Adrenal gland (tissue), 12 donors: ENCODE measurements around the gene SLIT2. TPM values are rescaled to one million over a fixed set of nuclear protein-coding genes. Genes with fewer than 3 reads are reported as not detected.

ENCODE experiments used
- DNase-seq, 7 donors: peaks; one replicate each; pipeline ENCODE4 v3.0.0-alpha.2; 2019 to 2020
- H3K27ac ChIP-seq, 5 donors: fragments of 200-600 bp; sonication (generic) in 4 of 5; 1 replicate in 3 of 5; 2 replicates in 2 of 5; pipeline versions ENCODE4 v1.5.1 to v1.8.0; 2016 to 2020; ENCODE audit warnings: mild to moderate bottlenecking in 1 of 5
- H3K27me3 ChIP-seq: fragments of 200-600 bp; 2 replicates; pipeline ENCODE4 v1.8.0; 2021
- H3K36me3 ChIP-seq, 2 donors: fragments of 200-600 bp; replicated peaks in 1 of 2; 1 replicate in 1 of 2; 2 replicates in 1 of 2; pipeline versions ENCODE4 v1.5.1 to v1.8.0; 2018 to 2022
- H3K4me1 ChIP-seq, 2 donors: fragments of 200-600 bp; replicated peaks in 1 of 2; 1 replicate in 1 of 2; 2 replicates in 1 of 2; pipeline versions ENCODE4 v1.5.1 to v1.8.0; 2018 to 2021
- H3K4me3 ChIP-seq, 4 donors: fragments of 200-600 bp; sonication (generic) in 3 of 4; one replicate each; pipeline ENCODE4 v1.5.1; 2016 to 2018
- H3K9me3 ChIP-seq, 3 donors: fragments of 200-600 bp; sonication (generic) in 1 of 3; replicated peaks in 1 of 3; 1 replicate in 2 of 3; 2 replicates in 1 of 3; pipeline versions ENCODE4 v1.5.1 to v1.8.0; 2016 to 2021
- CTCF ChIP-seq, 6 experiments: fragments of 450-650 bp in 4 of 6; fragments of 200-600 bp in 2 of 6; sonication (generic) in 1 of 6; IDR thresholded peaks; 1 replicate in 5 of 6; 2 replicates in 1 of 6; pipeline versions ENCODE4 v1.5.1 to v1.8.0; 2016 to 2021; ENCODE audit warnings: antibody characterized with exemption in 6 of 6, mild to moderate bottlenecking in 2 of 6, moderate library complexity in 1 of 6
- POLR2A ChIP-seq, 2 donors: fragments of 450-650 bp; IDR thresholded peaks; one replicate each; pipeline ENCODE4 v1.6.1; 2017; ENCODE audit warnings: antibody characterized with exemption in 2 of 2, mild to moderate bottlenecking in 2 of 2, moderate library complexity in 1 of 2
- WGBS, 4 donors: extraction: QIAGEN DNeasy Blood & Tissue Kit in 2 of 4; methylation state at CpG; one replicate each; pipeline versions ENCODE4 v1.1.5 to v1.1.7; 2013 to 2017; 5-methylcytosine and 5-hydroxymethylcytosine counted together
- intact Hi-C, 2 donors: fragments of 100-400 bp; cut with DNase I; formaldehyde crosslinking; loops; one replicate each; pipeline versions ENCODE4 v1.14.1 to v1.15.0; 2022 to 2023
- polyA plus RNA-seq, 3 donors: library from polyadenylated mRNA; stranded (reverse); fragments of 200-250 nt in 2 of 3; fragments of 350-450 nt in 1 of 3; fragmentation: Illumina TruSeq in 1 of 3; extraction: RNeasy Lipid Tissue Mini Kit (QIAGEN cat#74804) in 1 of 3; gene quantifications; one replicate each; pipeline ENCODE4 v1.2.3, GENCODE V29; 2013 to 2014
- total RNA-seq, 9 donors: library from RNA; depleted of rRNA in 4 of 9; stranded (reverse); fragments of >200 nt in 4 of 9; fragments of 120-200 nt in 1 of 9; fragmentation: NEBNext Ultra II Directional in 1 of 9; extraction: Animal tissue kit (Norgen Biotek cat#: 25700) in 1 of 9; gene quantifications; one replicate each; pipeline versions ENCODE4 v1.1.0 to v1.2.4, GENCODE V29; 2013 to 2023
- donor health status: healthy with polysubstance abuse.
- donor health status: Bipolar disorder and iron deficiency.
- donor health status: DM: yes; HTN: yes; CAD: no.
- donor health status: DM: no; HTN: no; CAD: no.
- donor health status: DM: no; HTN: no; CAD: no.
- donor health status: DM: yes; HTN: yes; CAD: no.

The SLIT2 gene
- total and polyA plus RNA-seq, 12 donors = 9.4 to 68.7 (median 36.8) TPM

- TF ChIP-seq CTCF (IDR thresholded peaks at IDR 0.05) = no peak
- TF ChIP-seq POLR2A (IDR thresholded peaks at IDR 0.05) = no peak
- Histone ChIP-seq H3K9me3 (no peaks in the 10 kb centered on the region), H3K4me1 (no peaks in the 10 kb centered on the region), H3K36me3 (no peaks in the 10 kb centered on the region), H3K4me3 (no peak overlapping the region), H3K27ac (no peak overlapping the region), H3K27me3 (no peaks in the 10 kb centered on the region)
- DNase-seq = no peak
- 69 to 92% (median 91%) methylated on average over 4 of the region's 4 CpGs for WGBS, 4 donors
- intact Hi-C loops = no loop called here
These were observed 31.3 kb downstream of the SLIT2 start for GRCh38 chr4:20283039-20283438.

- no peak overlapping the region for H3K27ac ChIP-seq
- WGBS, 4 donors = 85 to 93% (median 89%) methylated on average over 1 of the region's 1 CpG
- DNase-seq = no peak
- no peaks in the 10 kb centered on the region for H3K36me3 ChIP-seq
- H3K4me3 ChIP-seq = no peak overlapping the region
- intact Hi-C loops = no loop called here
- H3K4me1 ChIP-seq = no peaks in the 10 kb centered on the region
- no peaks in the 10 kb centered on the region for H3K9me3 ChIP-seq
- H3K27me3 ChIP-seq = no peaks in the 10 kb centered on the region
- no peak for TF ChIP-seq POLR2A (IDR thresholded peaks at IDR 0.05)
- TF ChIP-seq CTCF (IDR thresholded peaks at IDR 0.05) = no peak
These were observed 33.3 kb downstream of the SLIT2 start for GRCh38 chr4:20284990-20285389.

- Histone ChIP-seq H3K4me3 (no peak overlapping the region), H3K36me3 (no peaks in the 10 kb centered on the region), H3K27me3 (no peaks in the 10 kb centered on the region), H3K4me1 (no peaks in the 10 kb centered on the region), H3K27ac (no peak overlapping the region), H3K9me3 (no peaks in the 10 kb centered on the region)
- TF ChIP-seq CTCF (IDR thresholded peaks at IDR 0.05) = no peak
- TF ChIP-seq POLR2A (IDR thresholded peaks at IDR 0.05) = no peak
- intact Hi-C loops = no loop called here
- DNase-seq = no peak
- 91 to 98% (median 96%) methylated on average over 2 of the region's 2 CpGs for WGBS, 4 donors
These were observed 35.5 kb downstream of the SLIT2 start for GRCh38 chr4:20287246-20287645.

GRCh38 chr4:20288047-20288650 is 36.4 kb downstream of the SLIT2 start:
- WGBS, 4 donors = 83 to 90% (median 86%) methylated on average over 8 of the region's 8 CpGs
- Histone ChIP-seq H3K4me3 (no peak overlapping the region), H3K27me3 (no peaks in the 10 kb centered on the region), H3K9me3 (no peaks in the 10 kb centered on the region), H3K36me3 (no peaks in the 10 kb centered on the region), H3K4me1 (no peaks in the 10 kb centered on the region), H3K27ac (no peak overlapping the region)
- no peak for DNase-seq
- intact Hi-C loops = no loop called here
- TF ChIP-seq CTCF (IDR thresholded peaks at IDR 0.05) = no peak
- no peak for TF ChIP-seq POLR2A (IDR thresholded peaks at IDR 0.05)
